Rectal smooth muscle tissue (tissue), 1 donor: ENCODE data around the gene PDZD2.
"Not testable (repeated sequence)": the region's sequence is repeated elsewhere in the genome, so short reads cannot be mapped to it uniquely, and the experiment has no call there.

Experiments used
- H3K27ac ChIP-seq: one replicate; pipeline ENCODE4 v1.7.0; 2013; ENCODE audit warnings: low read depth, low read length, inconsistent platforms
- H3K27me3 ChIP-seq: one replicate; pipeline ENCODE4 v1.7.0; 2013; ENCODE audit warnings: low read length; ENCODE audit not compliant: control insufficient read depth, insufficient read depth
- H3K36me3 ChIP-seq: one replicate; pipeline ENCODE4 v1.7.0; 2013; ENCODE audit warnings: low read length; ENCODE audit not compliant: control insufficient read depth, insufficient read depth
- H3K4me1 ChIP-seq: one replicate; pipeline ENCODE4 v1.7.0; 2013; ENCODE audit warnings: low read length; ENCODE audit not compliant: control insufficient read depth, insufficient read depth
- H3K4me3 ChIP-seq: one replicate; pipeline ENCODE4 v1.7.0; 2013; ENCODE audit warnings: low read length
- H3K9ac ChIP-seq: one replicate; pipeline ENCODE4 v1.7.0; 2013; ENCODE audit warnings: low read length

Gene PDZD2

GRCh38 chr5:32030686-32031085, 391.8 kb downstream of the PDZD2 start:
- no peak overlapping the region for H3K4me3 ChIP-seq
- H3K36me3 ChIP-seq, result no peaks in the 10 kb centered on the region
- peaks cover 6% of the 10 kb centered on the region for H3K4me1 ChIP-seq
- no peak overlapping the region for H3K27ac ChIP-seq
- H3K9ac ChIP-seq, result no peak overlapping the region
- H3K27me3 ChIP-seq, result no peaks in the 10 kb centered on the region

- Histone ChIP-seq H3K4me1 (peaks cover 6% of the 10 kb centered on the region), H3K4me3 (no peak overlapping the region), H3K36me3 (no peaks in the 10 kb centered on the region), H3K9ac (no peak overlapping the region), H3K27me3 (no peaks in the 10 kb centered on the region), H3K27ac (no peak overlapping the region)
Measured at GRCh38 chr5:32031089-32031488, 392.2 kb downstream of the PDZD2 start.

GRCh38 chr5:32038523-32038922, 399.6 kb downstream of the PDZD2 start:
- H3K36me3 ChIP-seq, result no peaks in the 10 kb centered on the region
- H3K27me3 ChIP-seq, result no peaks in the 10 kb centered on the region
- H3K9ac ChIP-seq, result no peak overlapping the region
- H3K4me3 ChIP-seq, result no peak overlapping the region
- H3K4me1 ChIP-seq, result no peaks in the 10 kb centered on the region
- H3K27ac ChIP-seq, result no peak overlapping the region

- not testable (repeated sequence) for H3K9ac ChIP-seq, H3K4me3 ChIP-seq, H3K36me3 ChIP-seq, H3K4me1 ChIP-seq, H3K27me3 ChIP-seq, H3K27ac ChIP-seq
Measured at GRCh38 chr5:32039133-32039532, 400.2 kb downstream of the PDZD2 start.

- H3K27me3 ChIP-seq, H3K9ac ChIP-seq, H3K4me1 ChIP-seq, H3K27ac ChIP-seq, H3K4me3 ChIP-seq, H3K36me3 ChIP-seq: not testable (repeated sequence)
Measured at GRCh38 chr5:32039601-32040000, 400.7 kb downstream of the PDZD2 start.

GRCh38 chr5:32040181-32040695, 401.3 kb downstream of the PDZD2 start:
- not testable (repeated sequence) for H3K4me3 ChIP-seq, H3K4me1 ChIP-seq, H3K36me3 ChIP-seq, H3K27me3 ChIP-seq, H3K27ac ChIP-seq, H3K9ac ChIP-seq

GRCh38 chr5:32042551-32042961, 403.6 kb downstream of the PDZD2 start:
- Histone ChIP-seq H3K9ac (no peak overlapping the region), H3K27me3 (no peaks in the 10 kb centered on the region), H3K36me3 (no peaks in the 10 kb centered on the region), H3K4me1 (no peaks in the 10 kb centered on the region), H3K27ac (no peak overlapping the region), H3K4me3 (no peak overlapping the region)

- Histone ChIP-seq H3K4me1 (no peaks in the 10 kb centered on the region), H3K4me3 (no peak overlapping the region), H3K27ac (no peak overlapping the region), H3K27me3 (no peaks in the 10 kb centered on the region), H3K9ac (no peak overlapping the region), H3K36me3 (no peaks in the 10 kb centered on the region)
Measured at GRCh38 chr5:32043105-32043504, 404.2 kb downstream of the PDZD2 start.

GRCh38 chr5:32044434-32044833, 405.5 kb downstream of the PDZD2 start:
- Histone ChIP-seq H3K4me1 (no peaks in the 10 kb centered on the region), H3K36me3 (no peaks in the 10 kb centered on the region), H3K9ac (no peak overlapping the region), H3K27me3 (no peaks in the 10 kb centered on the region), H3K4me3 (no peak overlapping the region), H3K27ac (no peak overlapping the region)

GRCh38 chr5:32044939-32045338, 406.0 kb downstream of the PDZD2 start:
- Histone ChIP-seq H3K9ac (no peak overlapping the region), H3K36me3 (no peaks in the 10 kb centered on the region), H3K27ac (no peak overlapping the region), H3K27me3 (no peaks in the 10 kb centered on the region), H3K4me3 (no peak overlapping the region), H3K4me1 (no peaks in the 10 kb centered on the region)

- Histone ChIP-seq H3K4me3 (no peak overlapping the region), H3K4me1 (no peaks in the 10 kb centered on the region), H3K27me3 (no peaks in the 10 kb centered on the region), H3K9ac (no peak overlapping the region), H3K36me3 (no peaks in the 10 kb centered on the region), H3K27ac (no peak overlapping the region)
Measured at GRCh38 chr5:32047056-32047455, 408.1 kb downstream of the PDZD2 start.

GRCh38 chr5:32051796-32052195, 412.9 kb downstream of the PDZD2 start:
- no peak overlapping the region for H3K27ac ChIP-seq
- H3K4me3 ChIP-seq, result no peak overlapping the region
- no peaks in the 10 kb centered on the region for H3K4me1 ChIP-seq
- H3K9ac ChIP-seq, result no peak overlapping the region
- no peaks in the 10 kb centered on the region for H3K36me3 ChIP-seq
- no peaks in the 10 kb centered on the region for H3K27me3 ChIP-seq

GRCh38 chr5:32055891-32056866, 417.2 kb downstream of the PDZD2 start:
- no peaks in the 10 kb centered on the region for H3K36me3 ChIP-seq
- H3K27me3 ChIP-seq, result no peaks in the 10 kb centered on the region
- H3K27ac ChIP-seq, result no peak overlapping the region

More at GRCh38 chr5:32055891-32056866, 417.2 kb downstream of the PDZD2 start:
- Histone ChIP-seq H3K9ac (no peak overlapping the region), H3K4me3 (no peak overlapping the region), H3K4me1 (no peaks in the 10 kb centered on the region)
